HG03460 (cell line): Measurements from ENCODE around the gene GALNT18.
"Not testable (repeated sequence)": the region's sequence is repeated elsewhere in the genome, so short reads cannot be mapped to it uniquely, and the experiment has no call there.

ENCODE experiments used
- ATAC-seq: cut with Tn5 transposase; IDR thresholded peaks from one replicate; pipeline ENCODE4 v1.9.1; 2021; ENCODE audit not compliant: unreplicated experiment

GALNT18 gene

GRCh38 chr11:11471201-11471600 lies 150.6 kb downstream of the GALNT18 start:
- ATAC-seq = no peak

GRCh38 chr11:11468954-11469353 lies 152.9 kb downstream of the GALNT18 start:
- ATAC-seq = no peak

GRCh38 chr11:11467312-11467711 lies 154.5 kb downstream of the GALNT18 start:
- no peak for ATAC-seq

- ATAC-seq = no peak
Measured at GRCh38 chr11:11464555-11464954, 157.2 kb downstream of the GALNT18 start.

- no peak for ATAC-seq
Measured at GRCh38 chr11:11463405-11463804, 158.4 kb downstream of the GALNT18 start.

- no peak for ATAC-seq
Measured at GRCh38 chr11:11461473-11461872, 160.3 kb downstream of the GALNT18 start.

GRCh38 chr11:11459578-11459977 lies 162.2 kb downstream of the GALNT18 start:
- ATAC-seq = no peak

- no peak for ATAC-seq
Measured at GRCh38 chr11:11458485-11458884, 163.3 kb downstream of the GALNT18 start.

GRCh38 chr11:11458001-11458400 lies 163.8 kb downstream of the GALNT18 start:
- no peak for ATAC-seq

GRCh38 chr11:11456866-11457265 lies 164.9 kb downstream of the GALNT18 start:
- ATAC-seq = no peak

GRCh38 chr11:11454671-11455223 lies 167.1 kb downstream of the GALNT18 start:
- ATAC-seq = no peak

- ATAC-seq = peak; percentile 94
Measured at GRCh38 chr11:11451501-11452005, 170.3 kb downstream of the GALNT18 start.

GRCh38 chr11:11450744-11451362 lies 171.0 kb downstream of the GALNT18 start:
- ATAC-seq = no peak

- no peak for ATAC-seq
Measured at GRCh38 chr11:11449327-11449726, 172.5 kb downstream of the GALNT18 start.

GRCh38 chr11:11448626-11449025 lies 173.2 kb downstream of the GALNT18 start:
- ATAC-seq = no peak

- not testable (repeated sequence) for ATAC-seq
Measured at GRCh38 chr11:11447601-11448000, 174.2 kb downstream of the GALNT18 start.

GRCh38 chr11:11446967-11447366 lies 174.8 kb downstream of the GALNT18 start:
- ATAC-seq = no peak

GRCh38 chr11:11446564-11446963 lies 175.2 kb downstream of the GALNT18 start:
- no peak for ATAC-seq

GRCh38 chr11:11445441-11446185 lies 176.2 kb downstream of the GALNT18 start:
- no peak for ATAC-seq

GRCh38 chr11:11444804-11445131 lies 177.0 kb downstream of the GALNT18 start:
- ATAC-seq = no peak

- no peak for ATAC-seq
Measured at GRCh38 chr11:11444027-11444803, 177.6 kb downstream of the GALNT18 start.
